ENCODE results near the gene TRIOBP. TPM values are rescaled to one million over a fixed set of nuclear protein-coding genes. Genes with fewer than 3 reads are reported as not detected.
"Not testable (repeated sequence)": the region's sequence is repeated elsewhere in the genome, so short reads cannot be mapped to it uniquely, and the experiment has no call there.

TRIOBP gene
- total and polyA plus RNA-seq, 3 experiments from 2014 or later, result 13.6 to 26.7 (median 26.1) TPM

DNA sequence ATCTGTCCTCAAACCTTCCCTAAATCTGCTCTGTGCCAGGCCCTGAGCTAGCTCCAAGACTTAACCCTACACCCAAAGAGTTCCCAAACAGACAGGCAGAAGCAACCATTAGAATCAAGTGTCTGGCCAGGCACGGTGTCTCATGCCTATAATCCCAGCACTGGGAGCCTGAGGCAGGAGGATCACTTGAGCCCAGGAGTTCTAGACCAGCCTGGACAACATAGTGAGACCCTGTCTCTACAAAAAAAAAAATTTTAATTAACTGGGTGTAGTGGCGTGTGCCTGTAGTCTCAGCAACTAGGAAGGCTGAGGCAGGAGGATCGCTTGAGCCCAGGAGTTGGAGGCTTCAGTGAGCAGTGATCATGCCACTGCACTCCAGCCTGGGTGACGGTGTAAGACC lies 40.3 kb upstream of the TRIOBP start:
- H3K9me3 Mint-ChIP-seq; H3K4me3 ChIP-seq (ENCODE audit: low read length); H3K9me3 ChIP-seq (ENCODE audit: low read length); H3K27me3 ChIP-seq (ENCODE audit: insufficient read depth, low read length, poor library complexity, severe bottlenecking); H3K27me3 Mint-ChIP-seq; DNase-seq; H3K27ac ChIP-seq (ENCODE audit: low read depth, low read length): not testable (repeated sequence)
- Mint-ChIP-seq H3K36me3 (peaks cover 0 to 38% (median 0%) of the 10 kb centered on the region in 3 donors), H3K4me1 (peaks cover 30 to 36% (median 35%) of the 10 kb centered on the region in 3 donors), H3K4me3 (peak overlapping the region in 1 of 7 donors; percentile 56), H3K27ac (peak overlapping the region in 4 of 8 donors; percentile 20 to 43 (median 32))
- H3K36me3 ChIP-seq (ENCODE audit: insufficient read depth, low read length), result peaks cover 22% of the 10 kb centered on the region
- peaks cover 31% of the 10 kb centered on the region for H3K4me1 ChIP-seq (ENCODE audit: insufficient read depth, low read length)
- CTCF ChIA-PET, result interaction anchor here (0.9 to 20.3 kb wide), 4 partner anchors 18 to 117 kb away, joined by 6 to 285 read pairs (median 40); partner anchors contain the start of genes GGA1 and SH3BP1
- POLR2A ChIA-PET, result interaction anchor here (0.6 to 4.3 kb wide), 5 partner anchors 13 to 621 kb away, joined by 3 to 50 read pairs (median 4); no protein-coding TSS in a partner anchor

DNA sequence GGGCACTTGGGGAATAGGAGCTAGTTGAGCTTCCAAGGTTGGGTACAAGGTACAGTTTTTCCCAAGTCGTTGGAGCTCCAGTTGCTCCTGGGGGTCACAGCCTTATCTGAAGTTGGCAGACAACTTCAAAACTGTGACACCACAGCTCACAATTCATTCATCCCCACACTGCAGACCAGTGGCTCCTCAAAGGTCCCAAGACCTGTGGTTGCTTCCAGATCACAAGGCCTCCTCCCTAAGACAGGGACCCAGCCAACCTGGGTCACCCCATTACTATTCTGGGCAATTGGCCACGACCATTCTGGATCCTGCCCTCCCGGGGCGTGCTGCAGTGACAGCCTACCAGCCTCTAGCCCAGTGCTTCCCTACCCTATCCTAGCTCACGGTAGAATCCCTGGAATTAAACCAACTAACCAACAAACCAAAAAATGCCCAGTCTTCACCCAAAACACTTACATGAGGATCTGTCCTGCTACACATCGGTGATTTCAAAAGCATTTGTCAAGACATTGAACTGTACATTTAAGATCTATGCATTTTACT lies 39.2 kb upstream of the TRIOBP start:
- Mint-ChIP-seq H3K4me1 (peaks cover 34 to 44% (median 36%) of the 10 kb centered on the region in 3 donors), H3K36me3 (peaks cover 0 to 30% (median 0%) of the 10 kb centered on the region in 3 donors), H3K27me3 (no peaks in the 10 kb centered on the region), H3K27ac (peak overlapping the region; percentile 66 to 97 (median 94)), H3K9me3 (no peaks in the 10 kb centered on the region), H3K4me3 (peak overlapping the region; percentile 84 to 91 (median 87))
- Histone ChIP-seq H3K27ac (ENCODE audit: low read depth, low read length) (peak overlapping the region; percentile 52), H3K36me3 (ENCODE audit: insufficient read depth, low read length) (peaks cover 14% of the 10 kb centered on the region), H3K4me1 (ENCODE audit: insufficient read depth, low read length) (peaks cover 31% of the 10 kb centered on the region), H3K9me3 (ENCODE audit: low read length) (no peaks in the 10 kb centered on the region), H3K27me3 (ENCODE audit: insufficient read depth, low read length, poor library complexity, severe bottlenecking) (no peaks in the 10 kb centered on the region), H3K4me3 (ENCODE audit: low read length) (peak overlapping the region; percentile 69)
- ChIA-PET POLR2A (interaction anchor here (0.7 to 4.3 kb wide), 17 partner anchors 9 to 619 kb away, joined by 3 to 59 read pairs (median 8); partner anchors contain the start of genes GGA1, LGALS1 and NOL12), CTCF (interaction anchor here (0.9 to 20.3 kb wide), 13 partner anchors 10 to 206 kb away, joined by 3 to 285 read pairs (median 7); partner anchors contain the start of genes GGA1, LGALS1 and SH3BP1)
- no peak for DNase-seq

DNA sequence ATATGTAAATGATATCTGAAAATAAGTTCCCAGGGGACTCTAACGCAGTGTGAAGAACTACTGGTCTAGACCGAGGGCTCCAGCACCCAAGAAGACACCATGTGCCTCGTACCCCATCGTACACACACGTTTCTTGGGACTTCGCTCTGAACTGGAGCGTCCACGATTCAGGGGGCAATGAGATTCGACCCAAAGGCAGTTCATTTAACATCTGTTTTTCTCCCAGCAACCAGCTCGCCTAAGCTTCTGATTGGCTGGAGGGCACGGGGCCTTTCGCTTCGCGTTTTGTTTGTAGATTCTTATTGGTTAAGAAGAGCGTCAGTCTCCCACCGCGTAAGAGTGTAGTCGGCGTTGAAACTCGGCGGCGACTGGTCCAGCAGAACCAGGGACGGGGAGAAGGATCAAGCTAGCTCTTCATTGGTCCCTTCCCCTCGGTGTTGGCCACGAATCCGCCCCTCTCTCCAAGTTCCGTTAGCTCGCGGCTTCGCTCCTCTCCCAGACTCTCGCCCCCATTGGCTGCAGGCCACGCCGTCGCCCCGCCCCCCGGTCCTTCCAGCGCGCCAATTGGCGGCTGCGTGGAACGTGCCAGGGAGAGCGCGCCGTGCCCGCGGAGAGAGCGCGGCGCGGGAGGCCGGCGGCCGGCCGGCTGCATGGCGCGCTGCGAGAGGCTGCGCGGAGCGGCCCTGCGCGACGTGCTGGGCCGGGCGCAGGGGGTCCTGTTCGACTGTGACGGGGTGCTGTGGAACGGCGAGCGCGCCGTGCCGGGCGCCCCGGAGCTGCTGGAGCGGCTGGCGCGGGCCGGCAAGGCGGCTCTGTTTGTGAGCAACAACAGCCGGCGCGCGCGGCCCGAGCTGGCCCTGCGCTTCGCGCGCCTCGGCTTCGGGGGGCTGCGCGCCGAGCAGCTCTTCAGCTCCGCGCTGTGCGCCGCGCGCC lies 38.4 kb upstream of the TRIOBP start, which contains the start of gene PDXP:
TSS of gene PDXP (plus strand) at position 591 of the 933 bp plus-strand sequence. CDS start at position 651, 60 bp downstream.
- Mint-ChIP-seq H3K9me3 (no peaks in the 10 kb centered on the region), H3K36me3 (peaks cover 0 to 23% (median 0%) of the 10 kb centered on the region in 3 donors), H3K27ac (peak within 1 kb of the TSS; percentile 66 to 97 (median 94)), H3K4me1 (peaks cover 34 to 44% (median 36%) of the 10 kb centered on the region in 3 donors), H3K4me3 (peak within 1 kb of the TSS; percentile 85 to 91 (median 88)), H3K27me3 (no peaks in the 10 kb centered on the region)
- H3K27ac ChIP-seq (ENCODE audit: low read depth, low read length), result peak within 1 kb of the TSS; percentile 52
- ChIA-PET POLR2A (interaction anchor here (0.6 to 4.3 kb wide), 15 partner anchors 10 to 529 kb away, joined by 3 to 59 read pairs (median 8); partner anchors contain the start of genes GGA1, LGALS1 and NOL12), CTCF (interaction anchor here (0.9 to 20.3 kb wide), 12 partner anchors 9 to 205 kb away, joined by 3 to 285 read pairs (median 7); partner anchors contain the start of genes GGA1, LGALS1 and SH3BP1)
- H3K4me1 ChIP-seq (ENCODE audit: insufficient read depth, low read length), result peaks cover 31% of the 10 kb centered on the region
- peak within 1 kb of the TSS; percentile 69 for H3K4me3 ChIP-seq (ENCODE audit: low read length)
- H3K36me3 ChIP-seq (ENCODE audit: insufficient read depth, low read length), result peaks cover 8% of the 10 kb centered on the region
- no peaks in the 10 kb centered on the region for H3K9me3 ChIP-seq (ENCODE audit: low read length)
- DNase-seq, result peak; percentile 96 to 98 (median 97)
- H3K27me3 ChIP-seq (ENCODE audit: insufficient read depth, low read length, poor library complexity, severe bottlenecking), result no peaks in the 10 kb centered on the region

DNA sequence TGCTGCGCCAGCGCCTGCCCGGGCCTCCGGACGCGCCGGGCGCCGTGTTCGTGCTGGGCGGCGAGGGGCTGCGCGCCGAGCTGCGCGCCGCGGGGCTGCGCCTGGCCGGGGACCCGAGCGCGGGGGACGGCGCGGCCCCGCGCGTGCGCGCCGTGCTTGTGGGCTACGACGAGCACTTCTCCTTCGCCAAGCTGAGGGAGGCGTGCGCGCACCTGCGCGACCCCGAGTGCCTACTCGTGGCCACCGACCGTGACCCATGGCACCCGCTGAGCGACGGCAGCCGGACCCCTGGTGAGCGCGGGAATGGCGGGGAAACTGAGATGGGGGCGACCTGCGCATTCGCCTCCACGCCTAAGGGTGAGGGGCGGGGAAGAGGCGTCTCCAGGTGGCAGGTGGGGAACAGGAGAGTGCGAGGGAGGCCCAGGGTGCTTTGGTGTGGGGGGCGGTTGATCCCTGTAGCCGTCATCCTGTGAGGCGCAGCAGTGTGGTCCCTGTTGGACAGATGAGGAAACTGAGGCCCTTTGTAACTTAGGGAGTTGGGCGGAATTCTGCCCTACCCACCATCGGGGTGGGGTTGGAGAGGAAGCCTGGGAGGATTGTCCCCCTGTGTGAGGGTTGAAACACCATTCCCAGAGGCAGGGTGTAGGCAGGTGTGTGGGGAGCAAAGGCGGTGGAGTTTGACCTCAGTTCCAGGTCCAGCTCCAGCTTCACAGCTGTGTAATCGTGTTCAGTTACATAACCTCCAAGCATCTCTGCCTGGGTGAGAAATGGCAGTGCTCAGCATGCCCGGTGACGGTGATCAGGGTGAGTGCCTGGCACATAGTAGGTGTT lies 37.6 kb upstream of the TRIOBP start:
- Histone ChIP-seq H3K36me3 (ENCODE audit: insufficient read depth, low read length) (no peaks in the 10 kb centered on the region), H3K9me3 (ENCODE audit: low read length) (no peaks in the 10 kb centered on the region), H3K4me3 (ENCODE audit: low read length) (peak overlapping the region; percentile 46), H3K27me3 (ENCODE audit: insufficient read depth, low read length, poor library complexity, severe bottlenecking) (no peaks in the 10 kb centered on the region), H3K27ac (ENCODE audit: low read depth, low read length) (peak overlapping the region; percentile 25), H3K4me1 (ENCODE audit: insufficient read depth, low read length) (peaks cover 31% of the 10 kb centered on the region)
- Mint-ChIP-seq H3K4me1 (peaks cover 34 to 44% (median 36%) of the 10 kb centered on the region in 3 donors), H3K9me3 (no peaks in the 10 kb centered on the region), H3K27me3 (no peaks in the 10 kb centered on the region), H3K27ac (peak overlapping the region; percentile 47 to 81 (median 67)), H3K36me3 (peaks cover 0 to 16% (median 0%) of the 10 kb centered on the region in 3 donors), H3K4me3 (peak overlapping the region; percentile 78 to 89 (median 80))
- DNase-seq, result no peak
- ChIA-PET POLR2A (interaction anchor here (1.3 to 4.3 kb wide), 9 partner anchors 13 to 52 kb away, joined by 3 to 59 read pairs (median 12); partner anchors contain the start of genes LGALS1 and NOL12), CTCF (interaction anchor here (0.7 to 20.3 kb wide), 9 partner anchors 11 to 204 kb away, joined by 3 to 285 read pairs (median 7); partner anchors contain the start of genes GGA1, LGALS1 and SH3BP1)

DNA sequence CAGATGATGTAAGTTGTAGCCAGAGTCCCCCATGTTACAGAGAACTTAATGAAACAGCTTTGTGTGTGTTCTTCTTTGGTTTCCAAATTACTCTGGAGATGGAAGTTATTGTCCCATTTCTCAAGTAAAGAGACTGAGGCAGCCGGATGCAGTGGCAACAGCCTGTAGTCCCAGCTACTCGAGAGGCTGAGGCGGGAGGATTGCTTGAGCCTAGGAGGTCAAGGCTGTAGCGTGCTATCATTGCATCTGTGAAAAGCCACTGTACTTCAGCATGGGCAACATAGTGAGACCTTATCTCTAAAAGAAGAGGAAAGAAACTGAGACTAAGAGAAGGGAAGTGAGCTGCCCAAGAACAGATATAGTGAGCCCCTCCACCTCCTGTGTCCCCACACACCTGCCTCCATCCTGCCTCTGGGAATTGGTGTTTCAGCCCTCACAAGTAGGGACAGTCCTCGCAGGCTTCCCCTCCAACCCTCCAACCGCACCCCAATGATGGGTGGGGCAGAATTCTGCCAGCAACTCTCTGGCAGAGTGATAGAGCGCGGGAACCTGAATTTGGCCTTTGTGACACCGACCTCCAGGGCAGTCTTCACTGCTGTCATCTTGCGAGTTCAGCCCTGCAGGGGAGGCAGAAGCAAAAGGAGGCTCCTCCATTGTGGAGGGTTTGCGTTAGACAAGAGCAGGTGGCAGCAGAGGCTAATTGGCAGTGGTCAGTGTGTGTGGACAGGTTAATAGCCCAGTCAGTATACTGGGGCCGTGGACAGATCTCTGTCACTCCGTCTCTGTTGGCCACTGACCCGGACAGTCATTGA lies 36.7 kb upstream of the TRIOBP start:
- H3K4me1 Mint-ChIP-seq, result peaks cover 34 to 47% (median 36%) of the 10 kb centered on the region in 3 donors
- H3K36me3 Mint-ChIP-seq, result peaks cover 0 to 11% (median 0%) of the 10 kb centered on the region in 3 donors
- CTCF ChIA-PET, result interaction anchor here (0.7 to 20.3 kb wide), 11 partner anchors 10 to 52 kb away, joined by 3 to 285 read pairs (median 7); partner anchors contain the start of genes GGA1, LGALS1, NOL12 and SH3BP1
- no peaks in the 10 kb centered on the region for H3K27me3 Mint-ChIP-seq
- no peaks in the 10 kb centered on the region for H3K9me3 Mint-ChIP-seq
- Histone ChIP-seq H3K36me3 (ENCODE audit: insufficient read depth, low read length) (no peaks in the 10 kb centered on the region), H3K4me1 (ENCODE audit: insufficient read depth, low read length) (peaks cover 31% of the 10 kb centered on the region), H3K4me3 (ENCODE audit: low read length) (peak overlapping the region; percentile 46), H3K27ac (ENCODE audit: low read depth, low read length) (peak overlapping the region; percentile 6), H3K9me3 (ENCODE audit: low read length) (no peaks in the 10 kb centered on the region), H3K27me3 (ENCODE audit: insufficient read depth, low read length, poor library complexity, severe bottlenecking) (no peaks in the 10 kb centered on the region)
- peak overlapping the region; percentile 78 to 89 (median 80) for H3K4me3 Mint-ChIP-seq
- no peak for DNase-seq
- peak overlapping the region; percentile 47 to 81 (median 67) for H3K27ac Mint-ChIP-seq
- POLR2A ChIA-PET, result interaction anchor here (0.5 to 4.3 kb wide), 3 partner anchors 16 to 38 kb away, joined by 9 to 59 read pairs (median 50); partner anchors contain the start of gene LGALS1

DNA sequence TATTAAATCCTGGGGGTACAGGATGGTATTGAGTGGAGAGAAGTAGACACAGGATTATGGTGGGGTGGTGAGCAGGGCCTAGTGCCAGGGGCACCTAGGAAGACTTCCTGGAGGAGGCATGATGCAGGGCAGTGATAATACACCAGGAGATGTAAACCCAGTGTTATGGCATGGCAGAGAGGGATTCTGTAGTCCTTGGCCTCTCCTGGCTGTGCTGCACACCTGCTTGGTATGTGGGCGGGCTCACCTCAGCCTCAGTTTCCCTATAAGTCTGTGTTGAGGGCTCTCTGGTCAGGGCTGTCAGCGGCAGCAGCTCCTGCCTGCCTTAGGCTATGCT lies 36.2 kb upstream of the TRIOBP start:
- ChIA-PET POLR2A (interaction anchor here (1.1 to 3.8 kb wide), 3 partner anchors 14 to 15 kb away, joined by 3 to 59 read pairs (median 5); partner anchors contain the start of gene LGALS1), CTCF (interaction anchor here (1.2 to 20.3 kb wide), 9 partner anchors 9 to 203 kb away, joined by 4 to 285 read pairs (median 6); partner anchors contain the start of genes GGA1, LGALS1, NOL12 and SH3BP1)
- H3K9me3 ChIP-seq (ENCODE audit: low read length), result no peaks in the 10 kb centered on the region
- no peak overlapping the region for H3K4me3 ChIP-seq (ENCODE audit: low read length)
- Mint-ChIP-seq H3K36me3 (peaks cover 0 to 11% (median 0%) of the 10 kb centered on the region in 3 donors), H3K27ac (peak overlapping the region in 3 of 8 donors; percentile 56 to 83 (median 61)), H3K4me3 (peak overlapping the region in 6 of 7 donors; percentile 34 to 81 (median 78)), H3K4me1 (peaks cover 34 to 47% (median 36%) of the 10 kb centered on the region in 3 donors), H3K27me3 (no peaks in the 10 kb centered on the region), H3K9me3 (no peaks in the 10 kb centered on the region)
- DNase-seq, result no peak
- peak overlapping the region; percentile 6 for H3K27ac ChIP-seq (ENCODE audit: low read depth, low read length)
- H3K36me3 ChIP-seq (ENCODE audit: insufficient read depth, low read length), result no peaks in the 10 kb centered on the region
- no peaks in the 10 kb centered on the region for H3K27me3 ChIP-seq (ENCODE audit: insufficient read depth, low read length, poor library complexity, severe bottlenecking)
- H3K4me1 ChIP-seq (ENCODE audit: insufficient read depth, low read length), result peaks cover 31% of the 10 kb centered on the region

All from CD8-positive, alpha-beta memory T cell (primary cell).